ENCODE results near the gene NAPB. TPM values are rescaled to one million over a fixed set of nuclear protein-coding genes. Genes with fewer than 3 reads are reported as not detected.

NAPB gene
- polyA plus RNA-seq, 3 donors from 2014 or later = 6.1 to 11.2 (median 7.0) TPM

- no peak overlapping the region for H3K4me3 Mint-ChIP-seq
- H3K27ac Mint-ChIP-seq = no peak overlapping the region
- H3K9me3 Mint-ChIP-seq = peaks cover 0 to 2% (median 0%) of the 10 kb centered on the region in 6 donors
- no peaks in the 10 kb centered on the region for H3K36me3 Mint-ChIP-seq
- H3K27me3 Mint-ChIP-seq (ENCODE audit: low read depth in 3 of 3) = peaks cover 0 to 3% (median 3%) of the 10 kb centered on the region in 3 donors
- DNase-seq = no peak
- H3K4me1 Mint-ChIP-seq = no peaks in the 10 kb centered on the region
Observed at GRCh38 chr20:23434521-23435313, 13.4 kb upstream of the NAPB start.

- Mint-ChIP-seq H3K9me3 (peaks cover 0 to 2% (median 0%) of the 10 kb centered on the region in 6 donors), H3K4me1 (no peaks in the 10 kb centered on the region)
Observed at GRCh38 chr20:23433628-23434027, 12.3 kb upstream of the NAPB start.

GRCh38 chr20:23425129-23425528 lies 3.8 kb upstream of the NAPB start:
- peaks cover 0 to 11% (median under 1%) of the 10 kb centered on the region in 3 donors for H3K27me3 Mint-ChIP-seq (ENCODE audit: low read depth in 3 of 3)
- no peaks in the 10 kb centered on the region for H3K36me3 Mint-ChIP-seq
- no peak overlapping the region for H3K27ac Mint-ChIP-seq
- H3K4me3 Mint-ChIP-seq = no peak overlapping the region
- H3K4me1 Mint-ChIP-seq = peaks cover 8 to 10% of the 10 kb centered on the region in 2 donors
- peaks cover 0 to 1% (median 0%) of the 10 kb centered on the region in 6 donors for H3K9me3 Mint-ChIP-seq
- DNase-seq = no peak

More at GRCh38 chr20:23433628-23434027, 12.3 kb upstream of the NAPB start:
- no peak for DNase-seq
- Mint-ChIP-seq H3K27me3 (ENCODE audit: low read depth in 3 of 3) (peaks cover 0 to 3% (median 3%) of the 10 kb centered on the region in 3 donors), H3K27ac (no peak overlapping the region), H3K36me3 (no peaks in the 10 kb centered on the region), H3K4me3 (no peak overlapping the region)

GRCh38 chr20:23419995-23420901 lies 1.0 kb downstream of the NAPB start:
- DNase-seq = peak; percentile 18 to 27 (median 21)
- Mint-ChIP-seq H3K36me3 (no peaks in the 10 kb centered on the region), H3K4me1 (peaks cover 53 to 59% of the 10 kb centered on the region in 2 donors), H3K4me3 (peak overlapping the region; percentile 83 to 96 (median 92)), H3K27ac (peak overlapping the region; percentile 82 to 94 (median 90)), H3K27me3 (ENCODE audit: low read depth in 3 of 3) (peaks cover 2 to 8% (median 3%) of the 10 kb centered on the region in 3 donors), H3K9me3 (peaks cover 0 to 1% (median 0%) of the 10 kb centered on the region in 6 donors)

- H3K27me3 Mint-ChIP-seq (ENCODE audit: low read depth in 3 of 3) = peaks cover 2 to 6% (median 3%) of the 10 kb centered on the region in 3 donors
- peaks cover 0 to 1% (median 0%) of the 10 kb centered on the region in 6 donors for H3K9me3 Mint-ChIP-seq
- H3K4me1 Mint-ChIP-seq = peaks cover 58 to 65% of the 10 kb centered on the region in 2 donors
- H3K36me3 Mint-ChIP-seq = no peaks in the 10 kb centered on the region
- peak overlapping the region; percentile 83 to 96 (median 92) for H3K4me3 Mint-ChIP-seq
- H3K27ac Mint-ChIP-seq = peak overlapping the region; percentile 82 to 94 (median 90)
- no peak for DNase-seq
Observed at GRCh38 chr20:23419657-23419994, 1.7 kb downstream of the NAPB start.

- peak in 1 of 3 donors; percentile 8 for DNase-seq
- Mint-ChIP-seq H3K4me3 (peak overlapping the region in 4 of 5 donors; percentile 7 to 74 (median 60)), H3K27ac (peak overlapping the region; percentile 71 to 90 (median 82)), H3K4me1 (peaks cover 63 to 73% of the 10 kb centered on the region in 2 donors), H3K36me3 (no peaks in the 10 kb centered on the region), H3K27me3 (ENCODE audit: low read depth in 3 of 3) (peaks cover 0 to 3% (median 2%) of the 10 kb centered on the region in 3 donors), H3K9me3 (peaks cover 0 to 1% (median 0%) of the 10 kb centered on the region in 6 donors)
Observed at GRCh38 chr20:23417861-23418260, 3.4 kb downstream of the NAPB start.

GRCh38 chr20:23415959-23416583 lies 5.2 kb downstream of the NAPB start:
- peak; percentile 54 to 61 (median 57) for DNase-seq
- peak overlapping the region; percentile 2 to 80 (median 74) for H3K27ac Mint-ChIP-seq
- H3K36me3 Mint-ChIP-seq = no peaks in the 10 kb centered on the region
- peaks cover 0 to 3% (median 2%) of the 10 kb centered on the region in 3 donors for H3K27me3 Mint-ChIP-seq (ENCODE audit: low read depth in 3 of 3)
- peak overlapping the region; percentile 59 to 84 (median 77) for H3K4me3 Mint-ChIP-seq
- H3K4me1 Mint-ChIP-seq = peaks cover 56 to 76% of the 10 kb centered on the region in 2 donors
- no peaks in the 10 kb centered on the region for H3K9me3 Mint-ChIP-seq

GRCh38 chr20:23415555-23415954 lies 5.7 kb downstream of the NAPB start:
- Mint-ChIP-seq H3K9me3 (no peaks in the 10 kb centered on the region), H3K27ac (peak overlapping the region; percentile 2 to 80 (median 74)), H3K4me3 (peak overlapping the region; percentile 59 to 84 (median 77)), H3K27me3 (ENCODE audit: low read depth in 3 of 3) (peaks cover 0 to 3% (median 2%) of the 10 kb centered on the region in 3 donors), H3K36me3 (no peaks in the 10 kb centered on the region), H3K4me1 (peaks cover 56 to 81% of the 10 kb centered on the region in 2 donors)
- no peak for DNase-seq

- H3K36me3 Mint-ChIP-seq = no peaks in the 10 kb centered on the region
- H3K27ac Mint-ChIP-seq = no peak overlapping the region
- peaks cover 51 to 83% of the 10 kb centered on the region in 2 donors for H3K4me1 Mint-ChIP-seq
Observed at GRCh38 chr20:23414526-23415188, 6.6 kb downstream of the NAPB start.

GRCh38 chr20:23413862-23414422 lies 7.3 kb downstream of the NAPB start:
- Mint-ChIP-seq H3K27ac (no peak overlapping the region), H3K36me3 (no peaks in the 10 kb centered on the region), H3K9me3 (no peaks in the 10 kb centered on the region), H3K27me3 (ENCODE audit: low read depth in 3 of 3) (peaks cover 0 to 3% (median 0%) of the 10 kb centered on the region in 3 donors), H3K4me3 (no peak overlapping the region), H3K4me1 (peaks cover 43 to 83% of the 10 kb centered on the region in 2 donors)
- no peak for DNase-seq

More at GRCh38 chr20:23414526-23415188, 6.6 kb downstream of the NAPB start:
- no peaks in the 10 kb centered on the region for H3K9me3 Mint-ChIP-seq
- no peak for DNase-seq
- peak overlapping the region in 3 of 5 donors; percentile 53 to 59 (median 56) for H3K4me3 Mint-ChIP-seq
- H3K27me3 Mint-ChIP-seq (ENCODE audit: low read depth in 3 of 3) = peaks cover 0 to 3% (median 0%) of the 10 kb centered on the region in 3 donors

- Mint-ChIP-seq H3K27me3 (ENCODE audit: low read depth in 3 of 3) (peaks cover 0 to 3% (median 0%) of the 10 kb centered on the region in 3 donors), H3K4me3 (no peak overlapping the region), H3K4me1 (peaks cover 43 to 81% of the 10 kb centered on the region in 2 donors), H3K36me3 (no peaks in the 10 kb centered on the region), H3K27ac (no peak overlapping the region), H3K9me3 (no peaks in the 10 kb centered on the region)
- DNase-seq = no peak
Observed at GRCh38 chr20:23412026-23412425, 9.3 kb downstream of the NAPB start.

- peaks cover 37 to 78% of the 10 kb centered on the region in 2 donors for H3K4me1 Mint-ChIP-seq
- H3K27me3 Mint-ChIP-seq (ENCODE audit: low read depth in 3 of 3) = peaks cover 0 to 3% (median 0%) of the 10 kb centered on the region in 3 donors
- DNase-seq = no peak
- no peaks in the 10 kb centered on the region for H3K36me3 Mint-ChIP-seq
- H3K27ac Mint-ChIP-seq = no peak overlapping the region
- no peak overlapping the region for H3K4me3 Mint-ChIP-seq
- no peaks in the 10 kb centered on the region for H3K9me3 Mint-ChIP-seq
Observed at GRCh38 chr20:23410916-23411695, 10.2 kb downstream of the NAPB start.

All from immature natural killer cell (primary cell).